ENCODE measurements around the gene EFNA4. TPM values are rescaled to one million over a fixed set of nuclear protein-coding genes. Genes with fewer than 3 reads are reported as not detected.

Gene EFNA4
- total and polyA plus RNA-seq, 9 of the 15 experiments (the other 6 are each of a cell fraction or from before 2014, with no cell fraction given) = 0.68 to 7.4 (median 6.1) TPM

DNA sequence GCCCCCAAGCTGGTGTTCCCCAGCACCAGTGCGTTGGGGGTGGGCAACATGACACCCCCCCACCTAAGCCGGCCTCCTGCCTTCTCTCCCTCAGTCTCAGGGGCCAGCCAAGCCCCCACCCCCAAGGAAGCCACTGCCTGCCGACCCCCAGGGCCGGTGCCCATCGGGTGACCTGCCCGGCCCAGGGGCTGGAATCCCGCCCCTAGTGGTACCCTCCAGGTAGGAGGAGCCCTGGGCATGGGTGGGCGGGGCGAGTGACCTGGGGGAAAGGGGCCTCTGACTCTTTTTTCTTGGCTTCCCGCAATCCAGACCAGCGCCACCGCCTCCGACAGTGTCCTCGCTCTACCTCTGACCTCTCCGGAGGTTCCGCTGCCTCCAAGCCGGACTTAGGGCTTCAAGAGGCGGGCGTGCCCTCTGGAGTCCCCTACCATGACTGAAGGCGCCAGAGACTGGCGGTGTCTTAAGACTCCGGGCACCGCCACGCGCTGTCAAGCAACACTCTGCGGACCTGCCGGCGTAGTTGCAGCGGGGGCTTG lies 1.3 kb upstream of the EFNA4 start (continued):
- TF ChIP-seq FOXM1 (IDR thresholded peaks at IDR 0.05; ENCODE audit: low read depth) (no peak), FOXM1 (CRISPR knock-in tag; IDR thresholded peaks at IDR 0.05; ENCODE audit: low read depth) (0 out of 2 replicates have a peak, but pooled peaks have one; percentile 23), CTCF (IDR thresholded peaks at IDR 0.05 in 2 of 3, conservative IDR thresholded peaks at IDR 0.05 in 1 of 3; ENCODE audit: insufficient read depth in 2 of 3, low read depth in 1 of 3, low read length in 3 of 3) (0 out of 6 replicates have a peak, but pooled peaks of 2 of the 3 experiments have one; percentile 1), EGR1 (conservative IDR thresholded peaks at IDR 0.05) (no peak), FOXP1 (CRISPR knock-in tag; IDR thresholded peaks at IDR 0.05) (no peak), NR3C1 (CRISPR knock-in tag; IDR thresholded peaks at IDR 0.05) (0 out of 2 replicates have a peak, but pooled peaks have one; percentile 13), ZNF197 (CRISPR knock-in tag; IDR thresholded peaks at IDR 0.05; ENCODE audit: low read depth) (no peak), ZNF551 (CRISPR knock-in tag; IDR thresholded peaks at IDR 0.05) (no peak)
- TF ChIP-seq, protein P1, sequence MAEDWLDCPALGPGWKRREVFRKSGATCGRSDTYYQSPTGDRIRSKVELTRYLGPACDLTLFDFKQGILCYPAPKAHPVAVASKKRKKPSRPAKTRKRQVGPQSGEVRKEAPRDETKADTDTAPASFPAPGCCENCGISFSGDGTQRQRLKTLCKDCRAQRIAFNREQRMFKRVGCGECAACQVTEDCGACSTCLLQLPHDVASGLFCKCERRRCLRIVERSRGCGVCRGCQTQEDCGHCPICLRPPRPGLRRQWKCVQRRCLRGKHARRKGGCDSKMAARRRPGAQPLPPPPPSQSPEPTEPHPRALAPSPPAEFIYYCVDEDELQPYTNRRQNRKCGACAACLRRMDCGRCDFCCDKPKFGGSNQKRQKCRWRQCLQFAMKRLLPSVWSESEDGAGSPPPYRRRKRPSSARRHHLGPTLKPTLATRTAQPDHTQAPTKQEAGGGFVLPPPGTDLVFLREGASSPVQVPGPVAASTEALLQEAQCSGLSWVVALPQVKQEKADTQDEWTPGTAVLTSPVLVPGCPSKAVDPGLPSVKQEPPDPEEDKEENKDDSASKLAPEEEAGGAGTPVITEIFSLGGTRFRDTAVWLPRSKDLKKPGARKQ (CRISPR knock-in tag; IDR thresholded peaks at IDR 0.05) = 0 out of 2 replicates have a peak, but pooled peaks have one; percentile 13
- TF ChIP-seq, protein P2, sequence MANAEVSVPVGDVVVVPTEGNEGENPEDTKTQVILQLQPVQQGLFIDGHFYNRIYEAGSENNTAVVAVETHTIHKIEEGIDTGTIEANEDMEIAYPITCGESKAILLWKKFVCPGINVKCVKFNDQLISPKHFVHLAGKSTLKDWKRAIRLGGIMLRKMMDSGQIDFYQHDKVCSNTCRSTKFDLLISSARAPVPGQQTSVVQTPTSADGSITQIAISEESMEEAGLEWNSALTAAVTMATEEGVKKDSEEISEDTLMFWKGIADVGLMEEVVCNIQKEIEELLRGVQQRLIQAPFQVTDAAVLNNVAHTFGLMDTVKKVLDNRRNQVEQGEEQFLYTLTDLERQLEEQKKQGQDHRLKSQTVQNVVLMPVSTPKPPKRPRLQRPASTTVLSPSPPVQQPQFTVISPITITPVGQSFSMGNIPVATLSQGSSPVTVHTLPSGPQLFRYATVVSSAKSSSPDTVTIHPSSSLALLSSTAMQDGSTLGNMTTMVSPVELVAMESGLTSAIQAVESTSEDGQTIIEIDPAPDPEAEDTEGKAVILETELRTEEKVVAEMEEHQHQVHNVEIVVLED (CRISPR knock-in tag; IDR thresholded peaks at IDR 0.05) = no peak

Measured in K562 (cell line).